ENCODE results near the gene ZGLP1. TPM values are rescaled to one million over a fixed set of nuclear protein-coding genes. Genes with fewer than 3 reads are reported as not detected.

ZGLP1 gene
- total and polyA plus RNA-seq, 2 of the 13 experiments (the other 11 are each of a cell fraction or from before 2014, with no cell fraction given) = 2.4 to 3.0 TPM

GRCh38 chr19:10269333-10270179 is 40.1 kb downstream of the ZGLP1 start (continued):
- TF ChIP-seq ZNF574 (CRISPR knock-in tag; IDR thresholded peaks at IDR 0.05) = peak; percentile 48; the same call in 1 of the 2 replicates
- TF ChIP-seq MIER2 (CRISPR knock-in tag; IDR thresholded peaks at IDR 0.05) = 0 out of 2 replicates have a peak, but pooled peaks have one; percentile 15
- 0 out of 2 replicates have a peak, but pooled peaks have one; percentile 29 for TF ChIP-seq ZNF430 (CRISPR knock-in tag; IDR thresholded peaks at IDR 0.05)
- no peak for TF ChIP-seq PAXIP1 (CRISPR knock-in tag; conservative IDR thresholded peaks at IDR 0.05)
- no peak for TF ChIP-seq HNF4G (IDR thresholded peaks at IDR 0.05; ENCODE audit: borderline replicate concordance, low read depth, low read length)
- TF ChIP-seq HNF4G (CRISPR knock-in tag; IDR thresholded peaks at IDR 0.05; ENCODE audit: borderline replicate concordance, low read depth) = 0 out of 2 replicates have a peak, but pooled peaks have one; percentile 58
- TF ChIP-seq ZFX (CRISPR knock-in tag; IDR thresholded peaks at IDR 0.05; ENCODE audit: low read depth) = 0 out of 2 replicates have a peak, but pooled peaks have one; percentile 44
- peak; percentile 35; the same call in 1 of the 2 replicates for TF ChIP-seq SALL1 (CRISPR knock-in tag; IDR thresholded peaks at IDR 0.05)
- TF ChIP-seq ZNF160 (CRISPR knock-in tag; IDR thresholded peaks at IDR 0.05) = no peak
- TF ChIP-seq KIAA2018 (CRISPR knock-in tag; IDR thresholded peaks at IDR 0.05; ENCODE audit: borderline replicate concordance) = no peak
- TF ChIP-seq RCOR2 (CRISPR knock-in tag; IDR thresholded peaks at IDR 0.05) = peak; percentile 87; the same call in 1 of the 2 replicates

All from HepG2 (cell line).